ENCODE data around the gene PRRT3. TPM values are rescaled to one million over a fixed set of nuclear protein-coding genes. Genes with fewer than 3 reads are reported as not detected.

The PRRT3 gene
- total RNA-seq, 2 donors from 2014 or later, result 1.1 to 1.2 TPM

- peak; percentile 75 for ATAC-seq
- intact Hi-C loops (cut with DNase I, micrococcal nuclease), result no loop called here
- DNase-seq, result peak; percentile 85 to 89
These were observed 19.2 kb downstream of the PRRT3 start for GRCh38 chr3:9932843-9933560.

- DNase-seq (no peak), ATAC-seq (no peak)
- intact Hi-C loops (cut with DNase I, micrococcal nuclease), result no loop called here
These were observed 19.7 kb downstream of the PRRT3 start for GRCh38 chr3:9932535-9932842.

GRCh38 chr3:9930804-9931418 lies 21.3 kb downstream of the PRRT3 start:
- no peak for ATAC-seq
- DNase-seq, result no peak
- intact Hi-C loops (cut with DNase I, micrococcal nuclease), result no loop called here

- intact Hi-C loops (cut with DNase I, micrococcal nuclease), result no loop called here
These were observed 24.1 kb downstream of the PRRT3 start for GRCh38 chr3:9928158-9928557.

GRCh38 chr3:9918261-9919038 lies 33.8 kb downstream of the PRRT3 start:
- DNase-seq (no peak), ATAC-seq (no peak)
- intact Hi-C loops (cut with DNase I, micrococcal nuclease), result loop anchor here in 1 of 2 donors (10.0 kb wide), 1 partner anchor 64 kb away; no protein-coding TSS in a partner anchor

More at GRCh38 chr3:9928158-9928557, 24.1 kb downstream of the PRRT3 start:
- ATAC-seq (no peak), DNase-seq (no peak)

GRCh38 chr3:9917820-9918219 lies 34.4 kb downstream of the PRRT3 start:
- intact Hi-C loops (cut with DNase I, micrococcal nuclease), result loop anchor here in 1 of 2 donors (10.0 kb wide), 1 partner anchor 63 kb away; no protein-coding TSS in a partner anchor
- no peak for DNase-seq
- ATAC-seq, result no peak

- peak; percentile 88 to 97 for DNase-seq
- ATAC-seq, result peak; percentile 88
- intact Hi-C loops (cut with DNase I, micrococcal nuclease), result loop anchor here in 1 of 2 donors (10.0 kb wide), 1 partner anchor 62 kb away; no protein-coding TSS in a partner anchor
These were observed 35.2 kb downstream of the PRRT3 start, which contains the start of gene IL17RC for GRCh38 chr3:9916734-9917680. TSS of gene IL17RC (plus strand) at chr3:9917098. CDS start at chr3:9917316, 218 bp downstream.

- DNase-seq (no peak), ATAC-seq (no peak)
- intact Hi-C loops (cut with DNase I, micrococcal nuclease), result loop anchor here in 1 of 2 donors (10.0 kb wide), 1 partner anchor 62 kb away; no protein-coding TSS in a partner anchor
These were observed 35.9 kb downstream of the PRRT3 start for GRCh38 chr3:9916346-9916733.

GRCh38 chr3:9915254-9916141 lies 36.7 kb downstream of the PRRT3 start:
- peak; percentile 76 to 81 for DNase-seq
- ATAC-seq, result peak; percentile 53
- intact Hi-C loops (cut with DNase I, micrococcal nuclease), result loop anchor here in 1 of 2 donors (10.0 kb wide), 1 partner anchor 61 kb away; no protein-coding TSS in a partner anchor

- DNase-seq (no peak), ATAC-seq (no peak)
- intact Hi-C loops (cut with DNase I, micrococcal nuclease), result loop anchor here in 1 of 2 donors (10.0 kb wide), 1 partner anchor 60 kb away; no protein-coding TSS in a partner anchor
These were observed 37.5 kb downstream of the PRRT3 start for GRCh38 chr3:9914559-9915253.

- no peak for ATAC-seq
- intact Hi-C loops (cut with DNase I, micrococcal nuclease), result loop anchor here in 1 of 2 donors (10.0 kb wide), 1 partner anchor 59 kb away; no protein-coding TSS in a partner anchor
- no peak for DNase-seq
These were observed 38.2 kb downstream of the PRRT3 start for GRCh38 chr3:9914011-9914410.

GRCh38 chr3:9913601-9914000 lies 38.6 kb downstream of the PRRT3 start:
- no peak for ATAC-seq
- no peak for DNase-seq
- intact Hi-C loops (cut with DNase I, micrococcal nuclease), result loop anchor here in 1 of 2 donors (10.0 kb wide), 1 partner anchor 59 kb away; no protein-coding TSS in a partner anchor

- no peak for ATAC-seq
- intact Hi-C loops (cut with DNase I, micrococcal nuclease), result loop anchor here in 1 of 2 donors (10.0 kb wide), 1 partner anchor 58 kb away; no protein-coding TSS in a partner anchor
- DNase-seq, result no peak
These were observed 39.8 kb downstream of the PRRT3 start for GRCh38 chr3:9912294-9912935.

GRCh38 chr3:9911863-9912262 lies 40.3 kb downstream of the PRRT3 start:
- ATAC-seq (no peak), DNase-seq (no peak)
- intact Hi-C loops (cut with DNase I, micrococcal nuclease), result loop anchor here in 1 of 2 donors (10.0 kb wide), 1 partner anchor 57 kb away; no protein-coding TSS in a partner anchor

- ATAC-seq, result no peak
- no peak for DNase-seq
- intact Hi-C loops (cut with DNase I, micrococcal nuclease), result loop anchor here in 1 of 2 donors (10.0 kb wide), 1 partner anchor 55 kb away; no protein-coding TSS in a partner anchor
These were observed 42.8 kb downstream of the PRRT3 start for GRCh38 chr3:9909221-9910013.

Data from left colon (tissue), 2 donors.